K562 (cell line): ENCODE measurements around the gene CCDC127. TPM values are rescaled to one million over a fixed set of nuclear protein-coding genes. Genes with fewer than 3 reads are reported as not detected.

Source experiments
- ATAC-seq: fragments of 200-7000 bp; cut with Tn5 transposase; 3 replicates; pipeline ENCODE4 v1.9.1; 2020; ENCODE audit warnings: moderate library complexity
- BruUV-seq: library from RNA; stranded (reverse); fragments of 400-500 nt; replicated peaks from 2 replicates; lab custom pipeline; 2021; lab: Mats Ljungman, UMichigan
- CTCF ChIA-PET: fragments of 300-600 bp; formaldehyde crosslinking; extraction: SDS; loops from one replicate; lab custom pipeline; 2021; ENCODE audit warnings: low intra/inter-chr PET ratio; lab: Yijun Ruan, JAX
- POLR2A ChIA-PET: fragments of 300-600, 350-650 bp; sonication (Branson Sonifier 250); formaldehyde crosslinking; extraction: SDS; loops from one replicate; lab custom pipeline; 2021; ENCODE audit warnings: antibody characterized with exemption, inconsistent platforms; lab: Yijun Ruan, JAX
- DNase-seq, 4 experiments: peaks; one replicate each; pipeline versions ENCODE4 v3.0.0 to v3.0.0-alpha.2; 2011 to 2018; ENCODE audit warnings: low spot score in 3 of 4, mixed read lengths in 3 of 4; ENCODE audit errors: extremely low read depth in 1 of 4
- FAIRE-seq: peaks from 2 replicates; lab custom pipeline; 2011; peaks lifted over from hg19 to GRCh38; lab: Jason Lieb, UNC
- H2AFZ ChIP-seq: 2 replicates; pipeline ENCODE4 v1.6.0; 2011; ENCODE audit warnings: low read depth, low read length, control low read depth, inconsistent platforms
- H3K27ac ChIP-seq: fragments of 200-600 bp; 3 replicates; pipeline ENCODE4 v1.8.0; 2011; ENCODE audit warnings: low read depth, mild to moderate bottlenecking, control low read depth, inconsistent platforms, low read length, moderate library complexity, mixed read lengths; ENCODE audit errors: extremely low read depth
- H3K27me3 ChIP-seq, 2 experiments: fragments of 300-600 bp in 1 of 2; 2 replicates in 1 of 2; 3 replicates in 1 of 2; pipeline versions ENCODE4 v1.6.0 to v1.8.0; 2011; ENCODE audit warnings: inconsistent platforms in 2 of 2, low read length in 2 of 2, mild to moderate bottlenecking in 1 of 2, mixed read lengths in 1 of 2, moderate library complexity in 1 of 2; ENCODE audit not compliant: control insufficient read depth in 2 of 2, insufficient read depth in 2 of 2
- H3K36me3 ChIP-seq: fragments of 300-600 bp; 3 replicates; pipeline ENCODE4 v1.8.0; 2011; ENCODE audit warnings: mild to moderate bottlenecking, low read length, inconsistent platforms; ENCODE audit not compliant: control insufficient read depth, insufficient read depth
- H3K4me1 ChIP-seq, 2 experiments: fragments of 200-600 bp in 1 of 2; replicated peaks in 1 of 2; 2 replicates in 1 of 2; 3 replicates in 1 of 2; pipeline versions ENCODE4 v1.5.1 to v1.8.0; 2011; ENCODE audit warnings: inconsistent platforms in 2 of 2, low read length in 2 of 2, mild to moderate bottlenecking in 1 of 2, mixed read lengths in 1 of 2, moderate library complexity in 1 of 2; ENCODE audit not compliant: control insufficient read depth in 2 of 2, insufficient read depth in 2 of 2
- H3K4me2 ChIP-seq: 2 replicates; pipeline ENCODE4 v1.6.1; 2011; ENCODE audit warnings: low read length, control low read depth, inconsistent platforms, mixed read lengths; ENCODE audit not compliant: insufficient read depth
- H3K4me3 ChIP-seq: fragments of 200-600 bp; sonication (generic), shearing (Covaris generic); 2 replicates; pipeline ENCODE4 v1.5.1; 2016; ENCODE audit warnings: control low read depth, inconsistent platforms
- H3K79me2 ChIP-seq: fragments of 200-600 bp; 3 replicates; pipeline ENCODE4 v1.8.0; 2011; ENCODE audit warnings: low read length, inconsistent platforms; ENCODE audit not compliant: control insufficient read depth, insufficient read depth
- H3K9ac ChIP-seq, 2 experiments: 2 replicates each; pipeline versions ENCODE4 v1.6.0 to v1.6.1; 2011; ENCODE audit warnings: low read depth in 2 of 2, low read length in 2 of 2, control low read depth in 1 of 2, inconsistent platforms in 1 of 2, mild to moderate bottlenecking in 1 of 2, mixed read lengths in 1 of 2; ENCODE audit not compliant: insufficient read depth in 1 of 2
- H3K9me1 ChIP-seq: one replicate; pipeline ENCODE4 v1.6.0; 2011; ENCODE audit warnings: inconsistent platforms, mild to moderate bottlenecking, low read length, moderate library complexity; ENCODE audit not compliant: control insufficient read depth, insufficient read depth
- H3K9me3 ChIP-seq: replicated peaks from 2 replicates; pipeline ENCODE4 v1.5.1; 2011; ENCODE audit warnings: low read depth, low read length, inconsistent platforms; ENCODE audit not compliant: control insufficient read depth, insufficient read depth
- H4K20me1 ChIP-seq: replicated peaks from 2 replicates; pipeline ENCODE4 v1.6.1; 2011; ENCODE audit warnings: low read length, inconsistent platforms, mixed read lengths; ENCODE audit not compliant: control insufficient read depth, insufficient read depth
- BCLAF1 ChIP-seq, 2 experiments: fragments of 450-650 bp in 1 of 2; IDR thresholded peaks; 2 replicates each; pipeline ENCODE4 v1.6.1; 2011 to 2017; ENCODE audit warnings: low read depth in 2 of 2, antibody characterized with exemption in 1 of 2, borderline replicate concordance in 1 of 2, low read length in 1 of 2, mild to moderate bottlenecking in 1 of 2, mixed read lengths in 1 of 2; ENCODE audit not compliant: control insufficient read depth in 1 of 2
- EWSR1 ChIP-seq: fragments of 450-650 bp; IDR thresholded peaks from 2 replicates; pipeline ENCODE4 v1.6.1; 2018; ENCODE audit warnings: borderline replicate concordance, mild to moderate bottlenecking, low read depth, moderate library complexity; ENCODE audit not compliant: partially characterized antibody
- GATAD2B ChIP-seq: fragments of 450-650 bp; IDR thresholded peaks from 2 replicates; pipeline ENCODE4 v1.6.1; 2017; ENCODE audit warnings: mild to moderate bottlenecking, borderline replicate concordance
- PTTG1 ChIP-seq: fragments of 450-650 bp; IDR thresholded peaks from 2 replicates; pipeline ENCODE4 v1.6.1; 2016; ENCODE audit warnings: low read depth, mild to moderate bottlenecking, missing genetic modification characterization, missing compliant biosample characterization
- RERE ChIP-seq: sonication (generic); formaldehyde crosslinking; IDR thresholded peaks from 2 replicates; pipeline ENCODE4 v1.8.0; 2023; ENCODE audit warnings: missing genetic modification reagents, mild to moderate bottlenecking, borderline replicate concordance
- SMARCA4 ChIP-seq: fragments of 450-650 bp; IDR thresholded peaks from 2 replicates; pipeline ENCODE4 v1.6.1; 2016
- XRCC5 ChIP-seq: fragments of 200-400 bp; formaldehyde crosslinking; IDR thresholded peaks from 2 replicates; pipeline ENCODE4 v1.6.1; 2017; ENCODE audit warnings: low read depth, mild to moderate bottlenecking, low read length
- ZC3H4 ChIP-seq: sonication (generic); formaldehyde crosslinking; IDR thresholded peaks from 2 replicates; pipeline ENCODE4 v1.9.0; 2021; ENCODE audit warnings: missing genetic modification reagents, borderline replicate concordance
- WGBS: fragments of 100-300 bp; shearing (Covaris generic); methylation state at CpG from one replicate; pipeline ENCODE4 v1.1.6; 2016; ENCODE audit warnings: low coverage, mixed read lengths; ENCODE audit not compliant: insufficient coverage; ENCODE audit errors: missing lambda C conversion rate; 5-methylcytosine and 5-hydroxymethylcytosine counted together
- in situ Hi-C: fragments of 300-500 bp; cut with MboI; formaldehyde crosslinking; loops from 4 replicates; pipeline ENCODE4 v1.15.0; 2018; ENCODE audit warnings: inconsistent platforms, mixed read lengths
- intact Hi-C: fragments of 100-400 bp; cut with micrococcal nuclease; formaldehyde crosslinking; loops from 2 replicates; pipeline ENCODE4 v1.14.2; 2022
- polyA plus RNA-seq, 8 experiments: library from polyadenylated mRNA; depleted of rRNA in 4 of 8; stranded (reverse) in 5 of 8; unstranded in 3 of 8; fragments of >200 nt; fragmentation: Nextera tagmentation in 2 of 8; fragmentation: Illumina TruSeq in 1 of 8; extraction: Ambion mirVana in 2 of 8; extraction: Trizol in 1 of 8; gene quantifications; 2 replicates each; pipeline versions ENCODE4 v1.2.1 to v1.2.3, GENCODE V29; 2011 to 2014; ENCODE audit warnings: inconsistent platforms in 1 of 8, missing spikeins in 1 of 8
- total RNA-seq, 7 experiments: library from RNA; depleted of rRNA in 6 of 7; stranded (reverse); fragments of >200 nt in 6 of 7; fragmentation: Illumina TruSeq in 2 of 7; extraction: Trizol in 2 of 7; gene quantifications; 2 replicates each; pipeline versions ENCODE4 v1.2.1 to v1.2.3, GENCODE V29; 2011 to 2021; ENCODE audit warnings: low replicate concordance in 1 of 7

The CCDC127 gene
- total and polyA plus RNA-seq, 9 of the 15 experiments (the other 6 are each of a cell fraction or from before 2014, with no cell fraction given): 2.7 to 4.5 (median 4.1) TPM

DNA sequence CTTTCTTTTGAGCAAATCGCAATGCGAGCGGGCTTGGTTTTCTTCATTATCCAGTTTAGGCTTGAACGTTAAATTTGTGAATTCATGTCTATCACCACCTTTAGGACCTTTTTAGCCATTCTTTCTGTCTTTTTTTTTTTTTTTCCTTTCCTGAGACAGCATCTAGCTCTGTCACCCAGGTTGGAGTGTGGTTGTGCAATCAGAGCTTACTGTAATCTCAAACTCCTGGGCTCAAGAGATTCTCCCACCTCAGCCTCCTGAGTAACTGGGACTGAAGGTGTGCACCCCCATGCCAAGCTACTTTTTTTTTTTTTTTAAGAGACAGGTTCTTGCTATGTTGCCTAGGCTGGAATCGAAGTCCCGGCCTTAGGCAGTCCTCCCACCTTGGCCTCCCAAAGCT lies 65.9 kb downstream of the CCDC127 start (continued):
- no peak for TF ChIP-seq BCLAF1 (IDR thresholded peaks at IDR 0.05; ENCODE audit: borderline replicate concordance in 1 of 2, control insufficient read depth in 1 of 2, low read depth in 2 of 2, low read length in 1 of 2)

DNA sequence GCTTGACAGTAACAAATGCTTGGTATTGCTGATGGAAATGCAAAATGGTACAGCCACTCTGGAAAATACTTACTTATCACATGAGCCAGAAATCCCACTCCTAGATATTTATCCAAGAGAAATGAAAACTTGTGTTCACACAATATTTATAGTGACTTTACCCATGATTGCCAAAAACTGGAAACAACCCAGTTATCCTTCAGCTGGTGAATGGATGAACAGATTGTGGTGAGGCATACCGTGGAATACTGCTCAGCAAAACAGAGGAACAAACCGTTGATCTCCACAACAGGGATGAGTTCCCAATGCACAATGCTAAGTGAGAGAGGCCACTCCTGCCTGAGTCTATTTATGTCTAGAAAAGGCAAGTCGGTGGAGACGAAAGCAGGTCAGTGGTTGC lies 67.2 kb downstream of the CCDC127 start:
- H3K9me1 ChIP-seq: no peaks in the 10 kb centered on the region

More for the DNA sequence above, 67.2 kb downstream of the CCDC127 start:
- Histone ChIP-seq H3K4me2 (no peak overlapping the region), H3K4me1 (no peaks in the 10 kb centered on the region), H3K27me3 (peaks cover 13 to 27% of the 10 kb centered on the region in 2 experiments; a peak in 4 of 5 replicates), H3K9ac (no peak overlapping the region), H3K9me3 (peaks cover 5% of the 10 kb centered on the region), H3K79me2 (no peaks in the 10 kb centered on the region), H4K20me1 (no peaks in the 10 kb centered on the region), H3K4me3 (no peak overlapping the region)
- no peak for ATAC-seq
- POLR2A ChIA-PET: no interaction called here
- BruUV-seq: no TSS peak
- 0% methylated on average over 4 of the region's 4 CpGs for WGBS
- no peak for FAIRE-seq
- intact Hi-C loops (no loop called here), in situ Hi-C loops (no loop called here)
- no peak for DNase-seq
- TF ChIP-seq SMARCA4: no peak
- no peak for TF ChIP-seq XRCC5
- TF ChIP-seq RERE: no peak
- TF ChIP-seq GATAD2B: no peak
- no peak for TF ChIP-seq ZC3H4 (CRISPR knock-in tag)
- no peak for TF ChIP-seq EWSR1
- no peak for TF ChIP-seq PTTG1 (tag)
- TF ChIP-seq, all 486 proteins: peak for 0
- Histone ChIP-seq H3K27ac (no peak overlapping the region), H3K36me3 (no peaks in the 10 kb centered on the region), H2AFZ (no peak overlapping the region)
- CTCF ChIA-PET: no interaction called here
